Cardiac muscle cell (in vitro differentiated cells and primary cell): ENCODE results near the gene BDKRB2. TPM values are rescaled to one million over a fixed set of nuclear protein-coding genes. Genes with fewer than 3 reads are reported as not detected.

ENCODE experiments used
- DNase-seq, 2 donors: peaks; one replicate each; pipeline versions ENCODE4 v3.0.0 to v3.0.0-alpha.2; 2010 to 2017; ENCODE audit warnings: low read depth in 1 of 2, low spot score in 1 of 2
- H3K27ac ChIP-seq: fragments of 200-600 bp; sonication (generic); 2 replicates; pipeline ENCODE4 v1.5.1; 2016
- H3K27me3 ChIP-seq: fragments of 200-600 bp; sonication (generic); 2 replicates; pipeline ENCODE4 v1.6.0; 2016; ENCODE audit warnings: control low read depth
- H3K36me3 ChIP-seq: fragments of 200-600 bp; sonication (generic); 2 replicates; pipeline ENCODE4 v1.5.1; 2016; ENCODE audit warnings: control low read depth
- H3K4me1 ChIP-seq: fragments of 200-600 bp; sonication (generic); 2 replicates; pipeline ENCODE4 v1.8.1; 2017; ENCODE audit warnings: low read depth, mild to moderate bottlenecking, mixed run types
- H3K4me3 ChIP-seq: fragments of 200-600 bp; sonication (generic); 2 replicates; pipeline ENCODE4 v1.5.1; 2016; ENCODE audit warnings: mild to moderate bottlenecking
- H3K9me3 ChIP-seq: fragments of 200-600 bp; sonication (generic); 2 replicates; pipeline ENCODE4 v1.5.1; 2017; ENCODE audit warnings: low read depth, mild to moderate bottlenecking, control low read depth
- CTCF ChIP-seq: IDR thresholded peaks from 2 replicates; pipeline ENCODE4 v1.5.1; 2012; ENCODE audit warnings: low read depth, mild to moderate bottlenecking, low read length
- polyA plus RNA-seq: library from polyadenylated mRNA; unstranded; fragments of >200 nt; fragmentation: Nextera tagmentation; extraction: Ambion mirVana; gene quantifications from 2 replicates; pipeline ENCODE4 v1.2.1, GENCODE V29; 2016
- total RNA-seq: library from RNA; depleted of rRNA; stranded (reverse); fragments of >200 nt; gene quantifications from 2 replicates; pipeline ENCODE4 v1.2.3, GENCODE V29; 2016

BDKRB2 gene
- total and polyA plus RNA-seq, 2 experiments from 2014 or later, result 0.45 TPM; not detected in 1

- no peaks in the 10 kb centered on the region for H3K27me3 ChIP-seq
- DNase-seq, result no peak
- peaks cover 17% of the 10 kb centered on the region for H3K4me1 ChIP-seq
- H3K9me3 ChIP-seq, result no peaks in the 10 kb centered on the region
- no peaks in the 10 kb centered on the region for H3K36me3 ChIP-seq
- H3K4me3 ChIP-seq, result no peak overlapping the region
- H3K27ac ChIP-seq, result no peak overlapping the region
- no peak for TF ChIP-seq CTCF
Measured at GRCh38 chr14:96271421-96271762, 66.8 kb downstream of the BDKRB2 start.

GRCh38 chr14:96272777-96273473 lies 68.3 kb downstream of the BDKRB2 start:
- peaks cover 17% of the 10 kb centered on the region for H3K4me1 ChIP-seq
- no peaks in the 10 kb centered on the region for H3K36me3 ChIP-seq
- no peaks in the 10 kb centered on the region for H3K27me3 ChIP-seq
- no peaks in the 10 kb centered on the region for H3K9me3 ChIP-seq
- TF ChIP-seq CTCF, result no peak
- DNase-seq, result no peak
- H3K4me3 ChIP-seq, result no peak overlapping the region
- no peak overlapping the region for H3K27ac ChIP-seq

- no peaks in the 10 kb centered on the region for H3K36me3 ChIP-seq
- peak overlapping the region; percentile 3 for H3K27ac ChIP-seq
- H3K4me3 ChIP-seq, result no peak overlapping the region
- no peaks in the 10 kb centered on the region for H3K9me3 ChIP-seq
- DNase-seq, result no peak
- TF ChIP-seq CTCF, result no peak
- no peaks in the 10 kb centered on the region for H3K27me3 ChIP-seq
- H3K4me1 ChIP-seq, result peaks cover 17% of the 10 kb centered on the region
Measured at GRCh38 chr14:96273629-96274028, 69.0 kb downstream of the BDKRB2 start.

- Histone ChIP-seq H3K36me3 (no peaks in the 10 kb centered on the region), H3K4me3 (no peak overlapping the region), H3K9me3 (no peaks in the 10 kb centered on the region), H3K4me1 (peaks cover 17% of the 10 kb centered on the region), H3K27me3 (no peaks in the 10 kb centered on the region), H3K27ac (peak overlapping the region; percentile 3)
- peak in 1 of 2 donors; percentile 25 for DNase-seq
- no peak for TF ChIP-seq CTCF
Measured at GRCh38 chr14:96274122-96274521, 69.5 kb downstream of the BDKRB2 start.

- Histone ChIP-seq H3K4me3 (no peak overlapping the region), H3K27me3 (no peaks in the 10 kb centered on the region), H3K4me1 (peaks cover 17% of the 10 kb centered on the region), H3K36me3 (no peaks in the 10 kb centered on the region), H3K9me3 (no peaks in the 10 kb centered on the region), H3K27ac (no peak overlapping the region)
- no peak for TF ChIP-seq CTCF
- peak in 1 of 2 donors; percentile 82 for DNase-seq
Measured at GRCh38 chr14:96274543-96274942, 69.9 kb downstream of the BDKRB2 start.
